ENCODE results near the gene MLEC.

The MLEC gene

GRCh38 chr12:120668091-120668867, 18.7 kb upstream of the MLEC start:
- no peak for TF ChIP-seq REST (IDR thresholded peaks at IDR 0.05; ENCODE audit: insufficient read depth in 1 of 2, low read depth in 2 of 2, low read length in 2 of 2)
- no peak for TF ChIP-seq SIN3A (IDR thresholded peaks at IDR 0.05; ENCODE audit: borderline replicate concordance, insufficient read depth, low read length)
- TF ChIP-seq FOXP2 (optimal IDR thresholded peaks at IDR 0.05; ENCODE audit: borderline replicate concordance, extremely low read depth, extremely low read length, insufficient read depth) = no peak
- TF ChIP-seq POLR2AphosphoS5 (IDR thresholded peaks at IDR 0.05; ENCODE audit: low read depth, low read length) = no peak
- no peak for TF ChIP-seq TAF1 (IDR thresholded peaks at IDR 0.05; ENCODE audit: borderline replicate concordance, insufficient read depth, low read length)

DNA sequence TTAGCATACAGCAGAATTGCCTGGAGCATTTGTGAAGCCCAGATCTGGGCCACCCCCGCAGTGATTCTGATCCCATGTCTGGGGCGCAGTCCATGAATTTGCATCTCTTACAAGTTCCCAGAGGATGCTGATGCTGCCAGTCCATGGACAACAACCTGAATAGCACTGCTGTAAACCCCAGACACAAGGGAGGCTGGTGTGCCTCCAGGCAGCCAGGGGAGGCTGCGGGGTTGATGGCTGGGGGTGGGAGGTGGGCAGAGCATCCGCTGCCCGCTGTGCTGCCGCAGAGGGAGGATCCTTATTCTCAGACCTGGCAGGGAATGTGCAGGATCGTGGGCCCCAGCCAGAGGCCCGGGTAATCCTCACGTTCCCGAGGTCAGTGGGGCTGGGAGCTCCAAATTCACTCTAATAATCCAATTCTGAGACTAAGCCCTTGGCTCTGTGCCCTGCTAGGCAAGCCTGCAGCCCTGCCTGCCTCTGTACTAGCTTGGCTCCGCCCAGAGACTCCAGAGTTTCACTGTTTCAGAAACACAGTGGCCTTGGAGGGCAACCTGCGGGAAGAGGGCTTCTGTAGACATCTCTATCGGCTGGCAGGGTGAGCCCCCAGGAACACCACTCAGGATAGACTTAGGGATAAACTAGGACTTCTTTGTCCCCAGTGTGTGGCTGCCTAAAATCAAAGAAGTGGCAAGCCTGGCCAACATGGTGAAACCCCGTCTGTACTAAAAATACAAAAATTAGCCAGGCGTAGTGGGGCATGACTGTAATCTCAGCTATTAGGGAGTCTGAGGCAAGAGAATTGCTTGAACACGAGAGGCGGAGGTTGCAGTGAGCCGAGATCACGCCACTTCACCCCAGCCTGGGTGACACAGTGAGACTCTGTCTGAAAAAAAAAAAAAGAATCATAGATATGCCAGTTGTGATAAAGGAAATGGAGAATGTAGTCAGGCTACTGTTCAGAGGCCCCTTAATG, 17.8 kb upstream of the MLEC start:
- TF ChIP-seq REST (IDR thresholded peaks at IDR 0.05; ENCODE audit: insufficient read depth in 1 of 2, low read depth in 2 of 2, low read length in 2 of 2) = no peak
- no peak for TF ChIP-seq POLR2AphosphoS5 (IDR thresholded peaks at IDR 0.05; ENCODE audit: low read depth, low read length)
- TF ChIP-seq FOXP2 (optimal IDR thresholded peaks at IDR 0.05; ENCODE audit: borderline replicate concordance, extremely low read depth, extremely low read length, insufficient read depth) = no peak
- TF ChIP-seq SIN3A (IDR thresholded peaks at IDR 0.05; ENCODE audit: borderline replicate concordance, insufficient read depth, low read length) = no peak
- no peak for TF ChIP-seq TAF1 (IDR thresholded peaks at IDR 0.05; ENCODE audit: borderline replicate concordance, insufficient read depth, low read length)

DNA sequence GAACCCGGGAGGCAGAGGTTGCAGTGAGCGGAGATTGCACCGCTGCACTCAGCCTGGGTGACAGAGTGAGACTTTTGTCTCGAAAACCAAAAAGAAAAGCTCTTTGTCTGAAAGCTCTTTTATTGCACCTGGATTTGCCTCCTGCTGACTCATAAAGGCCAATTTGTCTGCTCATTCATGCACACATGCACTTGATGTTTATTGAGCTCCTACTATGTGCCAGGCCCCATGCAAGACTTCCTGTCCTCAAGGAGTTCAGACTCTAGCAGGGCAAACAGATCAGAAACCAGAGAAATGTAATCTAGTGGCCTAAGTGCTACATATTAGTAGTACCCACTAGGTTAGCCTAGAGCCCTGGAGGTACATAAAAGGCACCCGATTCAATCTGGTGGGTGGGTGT, 16.3 kb upstream of the MLEC start:
- TF ChIP-seq REST (IDR thresholded peaks at IDR 0.05; ENCODE audit: insufficient read depth in 1 of 2, low read depth in 2 of 2, low read length in 2 of 2) (no peak), SIN3A (IDR thresholded peaks at IDR 0.05; ENCODE audit: borderline replicate concordance, insufficient read depth, low read length) (no peak), FOXP2 (optimal IDR thresholded peaks at IDR 0.05; ENCODE audit: borderline replicate concordance, extremely low read depth, extremely low read length, insufficient read depth) (no peak), POLR2AphosphoS5 (IDR thresholded peaks at IDR 0.05; ENCODE audit: low read depth, low read length) (no peak), TAF1 (IDR thresholded peaks at IDR 0.05; ENCODE audit: borderline replicate concordance, insufficient read depth, low read length) (no peak)

GRCh38 chr12:120674097-120674636, 12.8 kb upstream of the MLEC start:
- TF ChIP-seq FOXP2 (optimal IDR thresholded peaks at IDR 0.05; ENCODE audit: borderline replicate concordance, extremely low read depth, extremely low read length, insufficient read depth) (no peak), POLR2AphosphoS5 (IDR thresholded peaks at IDR 0.05; ENCODE audit: low read depth, low read length) (no peak), REST (IDR thresholded peaks at IDR 0.05; ENCODE audit: insufficient read depth in 1 of 2, low read depth in 2 of 2, low read length in 2 of 2) (no peak), TAF1 (IDR thresholded peaks at IDR 0.05; ENCODE audit: borderline replicate concordance, insufficient read depth, low read length) (no peak), SIN3A (IDR thresholded peaks at IDR 0.05; ENCODE audit: borderline replicate concordance, insufficient read depth, low read length) (no peak)
